ENCODE data around the gene RSBN1L. TPM values are rescaled to one million over a fixed set of nuclear protein-coding genes. Genes with fewer than 3 reads are reported as not detected.

Gene RSBN1L
- total RNA-seq, 1 experiment from 2014 or later, result 15.5 TPM

GRCh38 chr7:77822269-77822668 lies 126.0 kb downstream of the RSBN1L start:
- Histone ChIP-seq H3K36me3 (ENCODE audit: control insufficient read depth in 1 of 2, insufficient read depth in 2 of 2, low read length in 2 of 2) (no peaks in the 10 kb centered on the region; a peak in 1 of 4 replicates), H3K4me2 (ENCODE audit: low read length) (no peak overlapping the region), H3K79me2 (ENCODE audit: insufficient read depth, low read length) (peaks cover 43% of the 10 kb centered on the region), H3K4me3 (replicated peaks in 1 of 2; ENCODE audit: low read depth in 1 of 2, low read length in 2 of 2) (no peak overlapping the region), H4K20me1 (ENCODE audit: insufficient read depth) (no peaks in the 10 kb centered on the region), H3K9ac (ENCODE audit: low read length) (no peak overlapping the region), H3K4me1 (ENCODE audit: control insufficient read depth in 1 of 2, insufficient read depth in 2 of 2, low read length in 2 of 2) (no peaks in the 10 kb centered on the region), H3K9me3 (ENCODE audit: control insufficient read depth in 1 of 2, insufficient read depth in 1 of 2, low read depth in 1 of 2, low read length in 2 of 2) (peaks cover 9 to 15% of the 10 kb centered on the region in 2 experiments; a peak in 3 of 4 replicates), H3K9me2 (ENCODE audit: insufficient read depth) (no peaks in the 10 kb centered on the region), H3K27ac (ENCODE audit: low read depth, low read length) (no peak overlapping the region), H3K27me3 (ENCODE audit: insufficient read depth, low read length) (no peaks in the 10 kb centered on the region), H2AFZ (ENCODE audit: low read depth, low read length, poor library complexity, severe bottlenecking) (no peak overlapping the region)
- no TSS peak for BruUV-seq (replicated peaks)
- CTCF ChIA-PET, result no interaction called here
- intact Hi-C loops (cut with micrococcal nuclease), result no loop called here
- POLR2A ChIA-PET, result no interaction called here
- RAD21 ChIA-PET (ENCODE audit: low non-redundant PET in 1 of 2, low total read pairs in 2 of 2, uncharacterized antibody in 2 of 2, unreplicated experiment in 2 of 2), result no interaction called here
- ATAC-seq (no peak), DNase-seq (ENCODE audit: low read depth, low spot score) (no peak)
- TF ChIP-seq POLR2AphosphoS5 (IDR thresholded peaks at IDR 0.05; ENCODE audit: low read depth, low read length) (no peak), TCF7L2 (IDR thresholded peaks at IDR 0.05; ENCODE audit: borderline replicate concordance, extremely low read depth, insufficient read depth, insufficient read length) (no peak), ZFX (IDR thresholded peaks at IDR 0.05) (no peak), CBX3 (IDR thresholded peaks at IDR 0.05; ENCODE audit: low read depth) (no peak), FOSL1 (IDR thresholded peaks at IDR 0.05; ENCODE audit: low read depth) (no peak), RAD21 (IDR thresholded peaks at IDR 0.05; ENCODE audit: low read depth) (no peak), SRF (IDR thresholded peaks at IDR 0.05; ENCODE audit: low read depth) (no peak), ZBTB33 (IDR thresholded peaks at IDR 0.05; ENCODE audit: extremely low read depth, insufficient replicate concordance, low read length) (no peak), ELF1 (IDR thresholded peaks at IDR 0.05; ENCODE audit: borderline replicate concordance, low read depth) (no peak), MAX (IDR thresholded peaks at IDR 0.05) (no peak), SIN3A (IDR thresholded peaks at IDR 0.05; ENCODE audit: low read depth) (no peak), EGR1 (IDR thresholded peaks at IDR 0.05; ENCODE audit: low read depth) (no peak), EZH2 (IDR thresholded peaks at IDR 0.05) (no peak), CTCF (IDR thresholded peaks at IDR 0.05 in 2 of 3, conservative IDR thresholded peaks at IDR 0.05 in 1 of 3; ENCODE audit: borderline replicate concordance in 1 of 3, insufficient read depth in 1 of 3, low read depth in 2 of 3, low read length in 2 of 3) (no peak), ZNF274 (IDR thresholded peaks at IDR 0.05; ENCODE audit: low read depth, low read length) (no peak), POLR2A (IDR thresholded peaks at IDR 0.05; ENCODE audit: borderline replicate concordance, extremely low read depth, insufficient read depth, insufficient read length) (no peak), JUND (IDR thresholded peaks at IDR 0.05) (no peak)

Measured in HCT116 (cell line).